Smooth muscle cell (in vitro differentiated cells): Measurements from ENCODE around the gene ADAM15. TPM values are rescaled to one million over a fixed set of nuclear protein-coding genes. Genes with fewer than 3 reads are reported as not detected.

Source experiments
- DNase-seq: peaks from one replicate; lab custom pipeline; 2025; ENCODE audit not compliant: unreplicated experiment; lab: John Stamatoyannopoulos, UW
- H2AFZ ChIP-seq: fragments of 200-600 bp; sonication (generic); 2 replicates; pipeline ENCODE4 v1.6.0; 2016; ENCODE audit warnings: antibody characterized with exemption, low read depth, mild to moderate bottlenecking
- H3F3A ChIP-seq: fragments of 200-600 bp; sonication (generic); 2 replicates; pipeline ENCODE4 v1.6.0; 2017; ENCODE audit warnings: antibody characterized with exemption, low read depth
- H3K27ac ChIP-seq: fragments of 200-600 bp; sonication (generic); 2 replicates; pipeline ENCODE4 v1.5.1; 2016; ENCODE audit warnings: low read depth, mild to moderate bottlenecking
- H3K27me3 ChIP-seq: fragments of 200-600 bp; sonication (generic); 2 replicates; pipeline ENCODE4 v1.6.1; 2016; ENCODE audit warnings: low read depth, mild to moderate bottlenecking
- H3K36me3 ChIP-seq: fragments of 200-600 bp; sonication (generic); 2 replicates; pipeline ENCODE4 v1.5.1; 2016; ENCODE audit warnings: low read depth
- H3K4me1 ChIP-seq: fragments of 200-600 bp; sonication (generic); 2 replicates; pipeline ENCODE4 v1.5.1; 2016; ENCODE audit warnings: low read depth
- H3K4me2 ChIP-seq: fragments of 200-600 bp; sonication (generic); 2 replicates; pipeline ENCODE4 v1.6.0; 2016; ENCODE audit warnings: mild to moderate bottlenecking
- H3K4me3 ChIP-seq: fragments of 200-600 bp; sonication (generic); 2 replicates; pipeline ENCODE4 v1.5.1; 2016; ENCODE audit warnings: mild to moderate bottlenecking
- H3K79me2 ChIP-seq: fragments of 200-600 bp; sonication (generic); 2 replicates; pipeline ENCODE4 v1.6.0; 2016; ENCODE audit warnings: low read depth, mild to moderate bottlenecking
- H3K9ac ChIP-seq: fragments of 200-600 bp; sonication (generic); 2 replicates; pipeline ENCODE4 v1.6.0; 2016; ENCODE audit warnings: low read depth
- H3K9me3 ChIP-seq: fragments of 200-600 bp; sonication (generic); replicated peaks from 2 replicates; pipeline ENCODE4 v1.5.1; 2016; ENCODE audit warnings: low read depth
- H4K20me1 ChIP-seq: fragments of 200-600 bp; sonication (generic); 2 replicates; pipeline ENCODE4 v1.6.0; 2016; ENCODE audit warnings: low read depth
- CTCF ChIP-seq: fragments of 200-600 bp; sonication (generic); IDR thresholded peaks from 2 replicates; pipeline ENCODE4 v1.5.1; 2017; ENCODE audit warnings: borderline replicate concordance, mild to moderate bottlenecking, antibody characterized with exemption; ENCODE audit not compliant: insufficient read depth, poor library complexity, severe bottlenecking
- WGBS: methylation state at CpG from one replicate; pipeline ENCODE4 v1.1.7; 2016; ENCODE audit warnings: low lambda C conversion rate; 5-methylcytosine and 5-hydroxymethylcytosine counted together
- polyA plus RNA-seq: library from polyadenylated mRNA; unstranded; fragments of >200 nt; fragmentation: Nextera tagmentation; extraction: Ambion mirVana; gene quantifications from 2 replicates; pipeline ENCODE4 v1.2.1, GENCODE V29; 2016
- total RNA-seq: library from RNA; depleted of rRNA; stranded (reverse); fragments of >200 nt; gene quantifications from 2 replicates; pipeline ENCODE4 v1.2.3, GENCODE V29; 2014

The ADAM15 gene
- total and polyA plus RNA-seq, 2 experiments from 2014 or later, result 41.2 to 45.4 TPM

GRCh38 chr1:155070721-155071569 is 19.8 kb downstream of the ADAM15 start:
- H3K4me1 ChIP-seq, result peaks cover 15% of the 10 kb centered on the region
- H3K9me3 ChIP-seq, result no peaks in the 10 kb centered on the region
- peaks cover 25% of the 10 kb centered on the region for H4K20me1 ChIP-seq
- peaks cover 16% of the 10 kb centered on the region for H3K27me3 ChIP-seq
- H3K4me3 ChIP-seq, result peak overlapping the region; percentile 46
- no peaks in the 10 kb centered on the region for H3K79me2 ChIP-seq
- WGBS, result 5% methylated on average over 55 of the region's 61 CpGs
- peak; percentile 24 for TF ChIP-seq CTCF
- H3F3A ChIP-seq, result no peaks in the 10 kb centered on the region
- H3K27ac ChIP-seq, result peak overlapping the region; percentile 5
- DNase-seq, result peak; percentile 53
- H3K36me3 ChIP-seq, result no peaks in the 10 kb centered on the region
- no peak overlapping the region for H3K9ac ChIP-seq
- peak overlapping the region; percentile 34 for H2AFZ ChIP-seq
- peak overlapping the region; percentile 95 for H3K4me2 ChIP-seq

GRCh38 chr1:155071701-155072100 is 20.6 kb downstream of the ADAM15 start:
- TF ChIP-seq CTCF, result no peak
- peak overlapping the region; percentile 5 for H3K27ac ChIP-seq
- H3K79me2 ChIP-seq, result no peaks in the 10 kb centered on the region
- no peaks in the 10 kb centered on the region for H3K9me3 ChIP-seq
- H3K4me2 ChIP-seq, result peak overlapping the region; percentile 95
- no peak for DNase-seq
- no peak overlapping the region for H3K9ac ChIP-seq
- H3K4me1 ChIP-seq, result peaks cover 15% of the 10 kb centered on the region
- H4K20me1 ChIP-seq, result peaks cover 18% of the 10 kb centered on the region
- no peak overlapping the region for H2AFZ ChIP-seq
- H3K36me3 ChIP-seq, result no peaks in the 10 kb centered on the region
- no peaks in the 10 kb centered on the region for H3F3A ChIP-seq
- WGBS, result 38% methylated on average over 14 of the region's 14 CpGs
- H3K27me3 ChIP-seq, result peaks cover 16% of the 10 kb centered on the region
- H3K4me3 ChIP-seq, result peak overlapping the region; percentile 46

DNA sequence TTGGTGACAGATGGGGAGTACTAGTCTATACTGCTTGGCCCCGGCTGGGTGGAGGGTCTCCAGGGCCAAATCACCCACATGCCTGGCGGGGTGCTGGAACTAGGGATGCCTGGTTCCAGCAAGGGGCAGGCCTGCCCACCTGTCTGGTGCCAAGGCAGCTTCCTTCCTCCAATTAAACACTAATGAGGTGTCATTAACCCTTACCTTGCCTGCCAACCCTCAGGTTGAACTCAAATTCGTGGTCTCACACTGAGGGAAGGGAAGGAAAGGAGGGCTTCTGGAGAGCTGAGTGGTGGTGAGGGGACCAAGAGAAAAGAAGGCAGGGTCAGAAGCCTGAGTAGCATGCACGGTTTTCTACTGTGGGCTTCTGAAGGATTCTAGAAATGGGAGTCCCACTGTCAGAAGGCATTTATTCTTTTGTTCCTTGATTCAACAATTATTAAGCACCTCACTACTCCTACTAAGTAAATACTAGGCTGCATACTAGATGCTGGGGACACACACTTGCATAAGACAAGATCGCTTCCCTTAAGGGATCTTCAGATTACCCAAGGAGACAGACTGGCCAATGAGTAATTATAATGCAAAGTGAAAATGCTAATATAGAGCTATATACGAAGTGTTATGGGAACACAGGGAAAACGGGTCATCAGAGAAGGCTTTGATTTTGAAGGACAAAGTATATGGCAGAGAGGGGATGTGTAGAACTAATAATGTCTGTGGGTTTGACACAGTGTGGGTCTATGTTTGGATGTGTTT is 21.6 kb downstream of the ADAM15 start:
- H3K4me1 ChIP-seq, result peaks cover 15% of the 10 kb centered on the region
- no peak for TF ChIP-seq CTCF
- H3K79me2 ChIP-seq, result no peaks in the 10 kb centered on the region
- no peak overlapping the region for H3K27ac ChIP-seq
- H3K4me2 ChIP-seq, result no peak overlapping the region
- no peaks in the 10 kb centered on the region for H3F3A ChIP-seq
- H2AFZ ChIP-seq, result no peak overlapping the region
- H3K4me3 ChIP-seq, result no peak overlapping the region
- H3K9me3 ChIP-seq, result no peaks in the 10 kb centered on the region
- peaks cover 12% of the 10 kb centered on the region for H4K20me1 ChIP-seq
- H3K9ac ChIP-seq, result no peak overlapping the region
- no peaks in the 10 kb centered on the region for H3K36me3 ChIP-seq
- H3K27me3 ChIP-seq, result peaks cover 16% of the 10 kb centered on the region
- DNase-seq, result no peak
- WGBS, result 52% methylated on average over 7 of the region's 7 CpGs
